GM21576 (cell line): ENCODE measurements around the gene CDX2.

Source experiments
- ATAC-seq: cut with Tn5 transposase; IDR thresholded peaks from one replicate; pipeline ENCODE4 v1.9.1; 2021; ENCODE audit warnings: mild to moderate bottlenecking, moderate library complexity; ENCODE audit not compliant: unreplicated experiment

CDX2 gene

DNA sequence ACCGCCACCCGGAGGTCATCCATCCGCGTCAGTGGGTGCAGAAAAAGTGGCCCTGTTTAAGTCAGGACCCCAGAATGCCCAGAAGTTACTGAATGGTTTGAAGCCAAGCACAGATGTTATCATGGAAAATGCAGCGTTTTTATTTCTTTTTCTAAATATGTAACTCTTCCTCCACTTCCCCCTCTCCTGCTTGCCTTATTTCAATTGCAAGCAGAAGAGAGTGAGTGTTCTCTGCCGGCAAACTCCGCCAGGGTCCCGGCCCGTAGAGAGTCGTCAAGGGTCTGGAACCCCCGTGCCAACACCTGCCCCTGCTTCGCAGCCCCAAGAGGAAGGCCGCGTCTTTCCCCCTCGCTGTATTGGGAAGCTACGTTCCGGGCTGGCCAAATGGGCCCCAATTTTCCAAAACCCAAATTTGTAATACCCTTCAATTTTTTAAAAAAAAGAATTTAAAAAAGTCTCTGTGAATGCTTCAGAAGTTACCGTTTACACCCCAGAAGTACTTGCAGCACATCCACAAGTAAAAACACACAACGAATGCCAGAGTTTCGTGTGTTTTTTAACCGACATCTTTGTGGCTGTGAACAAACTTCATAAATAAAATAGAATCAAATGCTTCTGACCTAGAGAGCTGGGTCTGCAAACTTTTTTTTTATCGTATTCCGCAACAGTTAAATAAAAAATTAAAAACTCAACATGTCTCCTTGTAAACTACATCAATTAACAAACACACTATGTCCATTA is 50.0 kb downstream of the CDX2 start:
- ATAC-seq = no peak

- ATAC-seq = no peak
Measured at GRCh38 chr13:27918041-27918917, 50.8 kb downstream of the CDX2 start.

- ATAC-seq = no peak
Measured at GRCh38 chr13:27917121-27917947, 51.8 kb downstream of the CDX2 start.

- no peak for ATAC-seq
Measured at GRCh38 chr13:27915301-27916207, 53.6 kb downstream of the CDX2 start.

- ATAC-seq = no peak
Measured at GRCh38 chr13:27913160-27913559, 56.0 kb downstream of the CDX2 start.

DNA sequence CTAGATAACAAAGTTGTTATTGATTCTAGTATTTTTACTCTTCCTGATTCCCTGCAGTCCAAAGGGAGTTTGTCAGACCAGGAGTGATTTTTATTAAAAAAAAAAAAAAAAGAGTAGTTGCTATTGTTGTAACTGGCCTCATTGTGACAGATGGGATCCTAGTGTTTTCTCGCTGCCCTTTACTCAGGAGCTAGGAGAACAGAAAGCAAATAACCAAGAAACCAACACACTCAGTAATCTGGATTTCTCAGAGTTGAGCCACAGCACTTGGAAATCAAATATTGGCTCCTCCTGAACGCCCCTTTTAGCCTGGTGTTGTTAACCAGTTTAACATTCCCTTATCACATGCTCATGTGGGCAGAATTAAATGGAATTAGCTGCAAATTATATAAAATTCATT is 57.6 kb downstream of the CDX2 start:
- no peak for ATAC-seq
